A549 (cell line): Measurements from ENCODE around the gene BNIP5. TPM values are rescaled to one million over a fixed set of nuclear protein-coding genes. Genes with fewer than 3 reads are reported as not detected.

Experiments used
- ATAC-seq, 2 experiments: fragments of 200-7000 bp in 1 of 2; fragments of >200 bp in 1 of 2; cut with Nextera tagmentation in 1 of 2; cut with Tn5 transposase in 1 of 2; 3 replicates each; pipeline versions ENCODE4 v1.8.0 to v1.9.1; 2018 to 2020; ENCODE audit warnings: mild to moderate bottlenecking in 1 of 2, moderate library complexity in 1 of 2
- CTCF ChIA-PET: fragments of 300-600 bp; sonication (Branson Sonifier 250); formaldehyde crosslinking; extraction: SDS; loops from one replicate; lab custom pipeline; 2021; ENCODE audit warnings: antibody characterized with exemption, inconsistent platforms; lab: Yijun Ruan, JAX
- POLR2A ChIA-PET: fragments of 350-600 bp; formaldehyde crosslinking; extraction: SDS; loops from one replicate; lab custom pipeline; 2021; ENCODE audit warnings: antibody characterized with exemption, inconsistent platforms; lab: Yijun Ruan, JAX
- DNase-seq, 2 experiments: peaks; one replicate each; pipeline versions ENCODE4 v3.0.0 to v3.0.0-alpha.2; 2011 to 2016; ENCODE audit warnings: low read depth in 1 of 2, low spot score in 1 of 2
- FAIRE-seq: peaks from 2 replicates; lab custom pipeline; 2011; peaks lifted over from hg19 to GRCh38; lab: Jason Lieb, UNC
- H3K27ac ChIP-seq, 2 experiments: fragments of >200 bp; sonication (Bioruptor Twin); formaldehyde crosslinking; 3 replicates each; pipeline ENCODE4 v1.5.1; 2016 to 2017
- H3K4me1 ChIP-seq: fragments of >200 bp; sonication (Bioruptor Twin); formaldehyde crosslinking; 3 replicates; pipeline ENCODE4 v1.6.1; 2016
- H3K4me2 ChIP-seq: fragments of >200 bp; sonication (Bioruptor Twin); formaldehyde crosslinking; 3 replicates; pipeline ENCODE4 v1.6.1; 2016
- H3K4me3 ChIP-seq: fragments of >200 bp; sonication (Bioruptor Twin); formaldehyde crosslinking; 3 replicates; pipeline ENCODE4 v1.5.1; 2016
- H3K9me3 ChIP-seq: fragments of >200 bp; sonication (Bioruptor Twin); formaldehyde crosslinking; 3 replicates; pipeline ENCODE4 v1.6.1; 2016
- BHLHE40 ChIP-seq: IDR thresholded peaks from 2 replicates; pipeline ENCODE4 v1.6.1; 2012; ENCODE audit warnings: low read depth, low read length, inconsistent platforms
- ESRRA ChIP-seq: fragments of 150-350 bp; IDR thresholded peaks from 2 replicates; pipeline ENCODE4 v1.6.1; 2014; ENCODE audit warnings: mild to moderate bottlenecking, low read length, borderline replicate concordance
- HEYL ChIP-seq: fragments of 250-450 bp; sonication (Bioruptor Pico); IDR thresholded peaks from 2 replicates; pipeline ENCODE4 v1.8.0; 2021; ENCODE audit warnings: mild to moderate bottlenecking, moderate library complexity
- MAFK ChIP-seq: fragments of 450-650 bp; IDR thresholded peaks from 2 replicates; pipeline ENCODE4 v1.6.1; 2014; ENCODE audit not compliant: partially characterized antibody
- MAX ChIP-seq: IDR thresholded peaks from 2 replicates; pipeline ENCODE4 v1.6.1; 2012
- MYC ChIP-seq: IDR thresholded peaks from 2 replicates; pipeline ENCODE4 v1.6.1; 2012; ENCODE audit warnings: mild to moderate bottlenecking, inconsistent platforms, low read length, improper control_type of control experiment, borderline replicate concordance
- NPAS2 ChIP-seq: fragments of 250-450 bp; sonication (Bioruptor Pico); IDR thresholded peaks from 2 replicates; pipeline ENCODE4 v1.8.0; 2022; ENCODE audit warnings: mild to moderate bottlenecking, moderate library complexity, borderline replicate concordance
- PHF8 ChIP-seq: fragments of 200-600 bp; sonication (generic); IDR thresholded peaks from 2 replicates; pipeline ENCODE4 v1.6.1; 2016; ENCODE audit warnings: low read depth, mild to moderate bottlenecking, antibody characterized with exemption, moderate library complexity, borderline replicate concordance
- RAD21 ChIP-seq, 2 experiments: fragments of >200 bp in 1 of 2; sonication (Bioruptor Twin) in 1 of 2; formaldehyde crosslinking in 1 of 2; IDR thresholded peaks in 1 of 2; conservative IDR thresholded peaks in 1 of 2; 2 replicates in 1 of 2; 3 replicates in 1 of 2; pipeline ENCODE4 v1.6.1; 2012 to 2018; ENCODE audit warnings: inconsistent platforms in 1 of 2
- RCOR1 ChIP-seq: fragments of 150-350 bp; IDR thresholded peaks from 2 replicates; pipeline ENCODE4 v1.6.1; 2014; ENCODE audit warnings: antibody characterized with exemption, low read length, low read depth
- SMC3 ChIP-seq: fragments of >200 bp; sonication (Bioruptor Twin); formaldehyde crosslinking; IDR thresholded peaks from 3 replicates; pipeline ENCODE4 v1.6.1; 2018; ENCODE audit warnings: inconsistent platforms
- SREBF2 ChIP-seq: fragments of 450-650 bp; IDR thresholded peaks from 2 replicates; pipeline ENCODE4 v1.6.1; 2014; ENCODE audit warnings: mild to moderate bottlenecking, moderate library complexity
- TFCP2L1 ChIP-seq: fragments of 250-450 bp; sonication (Bioruptor Pico); IDR thresholded peaks from 2 replicates; pipeline ENCODE4 v1.5.0; 2021; ENCODE audit warnings: mild to moderate bottlenecking
- USF2 ChIP-seq: fragments of 450-650 bp; IDR thresholded peaks from 2 replicates; pipeline ENCODE4 v1.6.1; 2014; ENCODE audit warnings: antibody characterized with exemption
- ZNF302 ChIP-seq: fragments of 250-450 bp; sonication (Bioruptor Pico); IDR thresholded peaks from 2 replicates; pipeline ENCODE4 v1.9.0; 2021; ENCODE audit warnings: inconsistent platforms, mild to moderate bottlenecking, moderate library complexity
- WGBS: methylation state at CpG from one replicate; pipeline ENCODE4 v1.1.6; 2017; ENCODE audit errors: missing lambda C conversion rate; 5-methylcytosine and 5-hydroxymethylcytosine counted together
- polyA plus RNA-seq, 4 experiments: library from polyadenylated mRNA; depleted of rRNA in 3 of 4; stranded (reverse); fragments of >200 nt; fragmentation: RNase III in 1 of 4; extraction: RNeasy Plus Mini Kit Qiagen cat#74134 plus additional on column Dnase treatment in 1 of 4; gene quantifications; 2 replicates in 3 of 4; 3 replicates in 1 of 4; pipeline ENCODE4 v1.2.3, GENCODE V29; 2011 to 2017
- TF ChIP-seq, protein P1 (sequence below): fragments of >200 bp; sonication (Bioruptor Twin); formaldehyde crosslinking; IDR thresholded peaks from 3 replicates; pipeline ENCODE4 v1.5.1; 2016
- TF ChIP-seq, protein P2 (sequence below): fragments of 250-450 bp; sonication (Bioruptor Pico); IDR thresholded peaks from 2 replicates; pipeline ENCODE4 v1.5.0; 2020; ENCODE audit warnings: low read depth, mild to moderate bottlenecking, moderate library complexity
- TF ChIP-seq, protein P3 (sequence below): fragments of 150-350 bp; IDR thresholded peaks from 2 replicates; pipeline ENCODE4 v1.6.1; 2014; ENCODE audit warnings: low read depth, mild to moderate bottlenecking, low read length

Gene BNIP5
- polyA plus RNA-seq, 2 of the 4 experiments (the other 2 are of a cell fraction): not detected

DNA sequence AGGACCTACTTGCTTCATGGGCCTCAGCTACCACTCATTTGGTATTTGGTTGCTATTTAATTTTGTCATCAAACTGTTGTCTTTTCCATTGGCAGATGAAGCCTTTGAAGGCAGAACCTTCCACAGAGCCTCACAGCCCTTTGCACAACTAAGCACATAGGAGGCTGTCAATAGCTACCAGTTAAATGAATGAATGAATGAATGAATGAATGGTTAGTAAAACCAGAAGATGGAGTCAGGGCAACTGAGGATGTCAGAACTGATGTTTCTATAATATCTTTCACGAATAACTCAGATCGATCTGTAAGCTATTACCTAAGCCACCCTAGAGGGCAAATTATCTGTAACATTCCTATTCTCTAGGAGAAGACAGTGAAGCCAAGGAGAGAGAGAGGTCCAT, 19.1 kb downstream of the BNIP5 start:
- ATAC-seq: no peak
- CTCF ChIA-PET: interaction anchor here (0.7 to 2.2 kb wide), 5 partner anchors 16 to 441 kb away, joined by 3 to 11 read pairs (median 6); no protein-coding TSS in a partner anchor
- Histone ChIP-seq H3K4me1 (no peaks in the 10 kb centered on the region), H3K4me3 (no peak overlapping the region), H3K27ac (no peak overlapping the region), H3K4me2 (no peak overlapping the region), H3K9me3 (no peaks in the 10 kb centered on the region)
- TF ChIP-seq MAX (no peak), NPAS2 (no peak), PHF8 (no peak), ZNF302 (no peak)
- no peak for DNase-seq
- POLR2A ChIA-PET: no interaction called here
- whole genome bisulfite sequencing: 83% methylated on average over 2 of the region's 2 CpGs
- no peak for FAIRE-seq

GRCh38 chr6:36315921-36316320, 20.8 kb downstream of the BNIP5 start:
- ATAC-seq (no peak), FAIRE-seq (no peak), DNase-seq (no peak)
- WGBS: 81% methylated on average over 5 of the region's 5 CpGs
- H3K4me2 ChIP-seq: no peak overlapping the region
- CTCF ChIA-PET: interaction anchor here (0.6 to 1.8 kb wide), 6 partner anchors 12 to 176 kb away, joined by 3 to 7 read pairs (median 4); no protein-coding TSS in a partner anchor
- TF ChIP-seq, protein P1, sequence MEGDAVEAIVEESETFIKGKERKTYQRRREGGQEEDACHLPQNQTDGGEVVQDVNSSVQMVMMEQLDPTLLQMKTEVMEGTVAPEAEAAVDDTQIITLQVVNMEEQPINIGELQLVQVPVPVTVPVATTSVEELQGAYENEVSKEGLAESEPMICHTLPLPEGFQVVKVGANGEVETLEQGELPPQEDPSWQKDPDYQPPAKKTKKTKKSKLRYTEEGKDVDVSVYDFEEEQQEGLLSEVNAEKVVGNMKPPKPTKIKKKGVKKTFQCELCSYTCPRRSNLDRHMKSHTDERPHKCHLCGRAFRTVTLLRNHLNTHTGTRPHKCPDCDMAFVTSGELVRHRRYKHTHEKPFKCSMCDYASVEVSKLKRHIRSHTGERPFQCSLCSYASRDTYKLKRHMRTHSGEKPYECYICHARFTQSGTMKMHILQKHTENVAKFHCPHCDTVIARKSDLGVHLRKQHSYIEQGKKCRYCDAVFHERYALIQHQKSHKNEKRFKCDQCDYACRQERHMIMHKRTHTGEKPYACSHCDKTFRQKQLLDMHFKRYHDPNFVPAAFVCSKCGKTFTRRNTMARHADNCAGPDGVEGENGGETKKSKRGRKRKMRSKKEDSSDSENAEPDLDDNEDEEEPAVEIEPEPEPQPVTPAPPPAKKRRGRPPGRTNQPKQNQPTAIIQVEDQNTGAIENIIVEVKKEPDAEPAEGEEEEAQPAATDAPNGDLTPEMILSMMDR: no peak
- TF ChIP-seq, protein P2, sequence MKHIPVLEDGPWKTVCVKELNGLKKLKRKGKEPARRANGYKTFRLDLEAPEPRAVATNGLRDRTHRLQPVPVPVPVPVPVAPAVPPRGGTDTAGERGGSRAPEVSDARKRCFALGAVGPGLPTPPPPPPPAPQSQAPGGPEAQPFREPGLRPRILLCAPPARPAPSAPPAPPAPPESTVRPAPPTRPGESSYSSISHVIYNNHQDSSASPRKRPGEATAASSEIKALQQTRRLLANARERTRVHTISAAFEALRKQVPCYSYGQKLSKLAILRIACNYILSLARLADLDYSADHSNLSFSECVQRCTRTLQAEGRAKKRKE (CRISPR knock-in tag): no peak
- TF ChIP-seq RAD21 (conservative IDR thresholded peaks at IDR 0.05 in 1 of 2, IDR thresholded peaks at IDR 0.05 in 1 of 2) (no peak), MAFK (no peak)
- H3K4me3 ChIP-seq: no peak overlapping the region
- no peaks in the 10 kb centered on the region for H3K4me1 ChIP-seq
- POLR2A ChIA-PET: no interaction called here
- H3K9me3 ChIP-seq: no peaks in the 10 kb centered on the region
- H3K27ac ChIP-seq: no peak overlapping the region

DNA sequence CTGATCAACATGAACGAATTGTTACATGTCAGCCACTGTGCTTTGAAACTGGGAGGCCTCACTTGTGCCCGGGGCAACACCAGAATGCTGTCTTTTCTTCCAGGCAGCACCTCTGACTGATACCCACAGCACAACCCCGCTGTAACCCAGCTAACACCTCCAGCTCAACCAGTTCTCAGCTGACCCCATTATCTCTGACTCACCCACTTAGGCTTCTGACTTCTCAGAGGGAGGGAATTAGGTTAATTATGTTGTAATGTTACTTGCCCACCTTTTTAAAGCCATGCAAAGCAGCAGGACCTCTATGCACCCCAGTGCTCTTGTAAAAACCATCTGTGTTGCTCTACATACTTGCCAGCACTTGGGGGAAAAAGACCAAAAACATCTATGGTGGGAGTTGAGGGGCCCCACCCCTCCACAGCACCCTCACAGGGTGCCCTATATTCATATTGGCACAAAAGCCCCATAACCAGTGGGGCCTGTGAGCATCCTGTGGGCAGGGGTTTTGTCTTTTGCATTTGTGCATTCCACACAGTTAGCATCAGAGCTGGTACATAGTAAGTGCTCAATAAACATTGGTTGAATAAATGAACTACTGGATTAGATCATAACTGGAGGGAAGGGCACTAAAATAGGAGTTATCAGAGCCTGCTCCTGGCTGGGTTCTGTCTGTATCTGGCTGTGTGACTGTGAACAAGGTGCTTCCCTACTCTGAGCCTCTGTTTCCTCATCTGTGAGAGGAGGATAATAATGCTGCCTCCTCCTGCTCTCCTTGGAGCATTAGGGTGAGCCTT, 22.3 kb downstream of the BNIP5 start:
- no peak for ATAC-seq

DNA sequence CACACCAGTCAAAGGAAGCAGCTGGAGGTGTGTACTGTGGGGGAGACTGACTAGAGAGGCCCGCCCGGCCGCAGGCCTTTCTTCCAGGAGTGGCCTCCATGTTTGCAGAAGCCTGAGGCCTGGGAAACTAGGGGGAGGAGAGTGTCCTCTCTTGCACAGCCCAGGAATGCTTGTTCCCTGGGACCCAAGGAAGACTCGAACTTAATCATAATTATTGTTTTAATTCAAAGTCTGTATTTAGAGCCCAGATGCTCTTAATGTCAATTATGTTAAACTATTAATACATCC, 23.1 kb downstream of the BNIP5 start:
- H3K4me3 ChIP-seq: no peak overlapping the region
- H3K9me3 ChIP-seq: no peaks in the 10 kb centered on the region
- H3K4me2 ChIP-seq: no peak overlapping the region
- no peaks in the 10 kb centered on the region for H3K4me1 ChIP-seq
- ChIA-PET POLR2A (no interaction called here), CTCF (interaction anchor here (0.6 kb wide), 1 partner anchor 25 kb away, joined by 3 read pairs; no protein-coding TSS in a partner anchor)
- no peak for FAIRE-seq
- WGBS: 73% methylated on average over 3 of the region's 4 CpGs
- no peak overlapping the region for H3K27ac ChIP-seq
- ATAC-seq: no peak
- DNase-seq: no peak
- no peak for TF ChIP-seq SMC3
- no peak for TF ChIP-seq ESRRA
- TF ChIP-seq, protein P2 (CRISPR knock-in tag): no peak
- no peak for TF ChIP-seq TFCP2L1 (CRISPR knock-in tag)
- TF ChIP-seq, protein P3, sequence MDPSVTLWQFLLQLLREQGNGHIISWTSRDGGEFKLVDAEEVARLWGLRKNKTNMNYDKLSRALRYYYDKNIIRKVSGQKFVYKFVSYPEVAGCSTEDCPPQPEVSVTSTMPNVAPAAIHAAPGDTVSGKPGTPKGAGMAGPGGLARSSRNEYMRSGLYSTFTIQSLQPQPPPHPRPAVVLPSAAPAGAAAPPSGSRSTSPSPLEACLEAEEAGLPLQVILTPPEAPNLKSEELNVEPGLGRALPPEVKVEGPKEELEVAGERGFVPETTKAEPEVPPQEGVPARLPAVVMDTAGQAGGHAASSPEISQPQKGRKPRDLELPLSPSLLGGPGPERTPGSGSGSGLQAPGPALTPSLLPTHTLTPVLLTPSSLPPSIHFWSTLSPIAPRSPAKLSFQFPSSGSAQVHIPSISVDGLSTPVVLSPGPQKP: no peak
- TF ChIP-seq MYC: no peak
- no peak for TF ChIP-seq NPAS2
- TF ChIP-seq SREBF2: no peak

More for the DNA sequence above, 22.3 kb downstream of the BNIP5 start:
- no peak for FAIRE-seq
- no peak overlapping the region for H3K4me2 ChIP-seq
- no peak overlapping the region for H3K27ac ChIP-seq
- no peaks in the 10 kb centered on the region for H3K4me1 ChIP-seq
- ChIA-PET POLR2A (no interaction called here), CTCF (interaction anchor here (0.6 kb wide), 2 partner anchors 25 to 445 kb away, joined by 3 to 4 read pairs; no protein-coding TSS in a partner anchor)
- DNase-seq: no peak
- H3K9me3 ChIP-seq: no peaks in the 10 kb centered on the region
- no peak overlapping the region for H3K4me3 ChIP-seq
- 49% methylated on average over 3 of the region's 3 CpGs for WGBS
- TF ChIP-seq RCOR1: no peak
- no peak for TF ChIP-seq HEYL (CRISPR knock-in tag)
- TF ChIP-seq BHLHE40: no peak
- TF ChIP-seq USF2: no peak
